A549 (cell line): Measurements from ENCODE around the gene ROR2. TPM values are rescaled to one million over a fixed set of nuclear protein-coding genes. Genes with fewer than 3 reads are reported as not detected.

ENCODE experiments used
- ATAC-seq, 2 experiments: fragments of 200-7000 bp in 1 of 2; fragments of >200 bp in 1 of 2; cut with Nextera tagmentation in 1 of 2; cut with Tn5 transposase in 1 of 2; 3 replicates each; pipeline versions ENCODE4 v1.8.0 to v1.9.1; 2018 to 2020; ENCODE audit warnings: mild to moderate bottlenecking in 1 of 2, moderate library complexity in 1 of 2
- CTCF ChIA-PET: fragments of 300-600 bp; sonication (Branson Sonifier 250); formaldehyde crosslinking; extraction: SDS; loops from one replicate; lab custom pipeline; 2021; ENCODE audit warnings: antibody characterized with exemption, inconsistent platforms; lab: Yijun Ruan, JAX
- POLR2A ChIA-PET: fragments of 350-600 bp; formaldehyde crosslinking; extraction: SDS; loops from one replicate; lab custom pipeline; 2021; ENCODE audit warnings: antibody characterized with exemption, inconsistent platforms; lab: Yijun Ruan, JAX
- DNase-seq, 2 experiments: peaks; one replicate each; pipeline versions ENCODE4 v3.0.0 to v3.0.0-alpha.2; 2011 to 2016; ENCODE audit warnings: low read depth in 1 of 2, low spot score in 1 of 2
- FAIRE-seq: peaks from 2 replicates; lab custom pipeline; 2011; peaks lifted over from hg19 to GRCh38; lab: Jason Lieb, UNC
- H3K27ac ChIP-seq, 2 experiments: fragments of >200 bp; sonication (Bioruptor Twin); formaldehyde crosslinking; 3 replicates each; pipeline ENCODE4 v1.5.1; 2016 to 2017
- H3K4me1 ChIP-seq: fragments of >200 bp; sonication (Bioruptor Twin); formaldehyde crosslinking; 3 replicates; pipeline ENCODE4 v1.6.1; 2016
- H3K4me2 ChIP-seq: fragments of >200 bp; sonication (Bioruptor Twin); formaldehyde crosslinking; 3 replicates; pipeline ENCODE4 v1.6.1; 2016
- H3K4me3 ChIP-seq: fragments of >200 bp; sonication (Bioruptor Twin); formaldehyde crosslinking; 3 replicates; pipeline ENCODE4 v1.5.1; 2016
- H3K9me3 ChIP-seq: fragments of >200 bp; sonication (Bioruptor Twin); formaldehyde crosslinking; 3 replicates; pipeline ENCODE4 v1.6.1; 2016
- BCL3 ChIP-seq: fragments of >200 bp; sonication (Bioruptor Twin); formaldehyde crosslinking; IDR thresholded peaks from 3 replicates; pipeline ENCODE4 v1.6.1; 2016
- BHLHE40 ChIP-seq: IDR thresholded peaks from 2 replicates; pipeline ENCODE4 v1.6.1; 2012; ENCODE audit warnings: low read depth, low read length, inconsistent platforms
- CBX2 ChIP-seq: fragments of 200-600 bp; sonication (generic); IDR thresholded peaks from 2 replicates; pipeline ENCODE4 v1.6.1; 2016; ENCODE audit warnings: low read depth, mild to moderate bottlenecking, borderline replicate concordance
- CBX8 ChIP-seq: fragments of 200-600 bp; sonication (generic); IDR thresholded peaks from 2 replicates; pipeline ENCODE4 v1.6.1; 2016
- CHD2 ChIP-seq: fragments of 150-350 bp; IDR thresholded peaks from 2 replicates; pipeline ENCODE4 v1.6.1; 2014; ENCODE audit warnings: low read length; ENCODE audit not compliant: partially characterized antibody
- EHF ChIP-seq: fragments of 250-450 bp; sonication (Bioruptor Pico); IDR thresholded peaks from 2 replicates; pipeline ENCODE4 v1.5.0; 2020; ENCODE audit warnings: mild to moderate bottlenecking
- EHMT2 ChIP-seq: fragments of 200-600 bp; sonication (generic); IDR thresholded peaks from 2 replicates; pipeline ENCODE4 v1.6.1; 2016; ENCODE audit warnings: antibody characterized with exemption, low read depth, mild to moderate bottlenecking, moderate library complexity
- EP300 ChIP-seq, 2 experiments: fragments of >200 bp; sonication (Bioruptor Twin); formaldehyde crosslinking; IDR thresholded peaks; 2 replicates in 1 of 2; 3 replicates in 1 of 2; pipeline ENCODE4 v1.6.1; 2016 to 2017
- ESRRA ChIP-seq: fragments of 150-350 bp; IDR thresholded peaks from 2 replicates; pipeline ENCODE4 v1.6.1; 2014; ENCODE audit warnings: mild to moderate bottlenecking, low read length, borderline replicate concordance
- GATA3 ChIP-seq: IDR thresholded peaks from 2 replicates; pipeline ENCODE4 v1.6.1; 2012; ENCODE audit warnings: borderline replicate concordance
- HEYL ChIP-seq: fragments of 250-450 bp; sonication (Bioruptor Pico); IDR thresholded peaks from 2 replicates; pipeline ENCODE4 v1.8.0; 2021; ENCODE audit warnings: mild to moderate bottlenecking, moderate library complexity
- HOXA7 ChIP-seq: fragments of 250-450 bp; sonication (Bioruptor Pico); IDR thresholded peaks from 2 replicates; pipeline ENCODE4 v1.5.0; 2020; ENCODE audit warnings: mild to moderate bottlenecking, moderate library complexity
- HOXB13 ChIP-seq: fragments of 250-450 bp; sonication (Bioruptor Pico); IDR thresholded peaks from 2 replicates; pipeline ENCODE4 v1.5.0; 2020; ENCODE audit warnings: low read depth, mild to moderate bottlenecking, moderate library complexity
- JUNB ChIP-seq: fragments of >200 bp; sonication (Bioruptor Twin); formaldehyde crosslinking; IDR thresholded peaks from 2 replicates; pipeline ENCODE4 v1.6.1; 2016
- MAX ChIP-seq: IDR thresholded peaks from 2 replicates; pipeline ENCODE4 v1.6.1; 2012
- MAZ ChIP-seq: fragments of 150-350 bp; IDR thresholded peaks from 2 replicates; pipeline ENCODE4 v1.6.1; 2014; ENCODE audit warnings: antibody characterized with exemption, low read depth, low read length, borderline replicate concordance
- MYC ChIP-seq: IDR thresholded peaks from 2 replicates; pipeline ENCODE4 v1.6.1; 2012; ENCODE audit warnings: mild to moderate bottlenecking, inconsistent platforms, low read length, improper control_type of control experiment, borderline replicate concordance
- NPAS2 ChIP-seq: fragments of 250-450 bp; sonication (Bioruptor Pico); IDR thresholded peaks from 2 replicates; pipeline ENCODE4 v1.8.0; 2022; ENCODE audit warnings: mild to moderate bottlenecking, moderate library complexity, borderline replicate concordance
- POLR2A ChIP-seq: IDR thresholded peaks from 2 replicates; pipeline ENCODE4 v1.6.1; 2012; ENCODE audit warnings: mild to moderate bottlenecking, low read length
- POLR2AphosphoS2 ChIP-seq: conservative IDR thresholded peaks from 2 replicates; pipeline ENCODE4 v1.6.1; 2012; ENCODE audit warnings: low read length, improper control_type of control experiment, inconsistent platforms
- RARB ChIP-seq: fragments of 250-450 bp; sonication (Bioruptor Pico); IDR thresholded peaks from 2 replicates; pipeline ENCODE4 v1.8.0; 2021; ENCODE audit warnings: mild to moderate bottlenecking, moderate library complexity
- SMC3 ChIP-seq: fragments of >200 bp; sonication (Bioruptor Twin); formaldehyde crosslinking; IDR thresholded peaks from 3 replicates; pipeline ENCODE4 v1.6.1; 2018; ENCODE audit warnings: inconsistent platforms
- TP53 ChIP-seq: fragments of 250-450 bp; sonication (Bioruptor Pico); IDR thresholded peaks from 2 replicates; pipeline ENCODE4 v1.5.0; 2021; ENCODE audit warnings: mild to moderate bottlenecking, moderate library complexity
- ZFP36 ChIP-seq: fragments of 450-650 bp; IDR thresholded peaks from 2 replicates; pipeline ENCODE4 v1.6.1; 2014; ENCODE audit warnings: borderline replicate concordance; ENCODE audit not compliant: partially characterized antibody
- ZNF302 ChIP-seq: fragments of 250-450 bp; sonication (Bioruptor Pico); IDR thresholded peaks from 2 replicates; pipeline ENCODE4 v1.9.0; 2021; ENCODE audit warnings: inconsistent platforms, mild to moderate bottlenecking, moderate library complexity
- ZSCAN20 ChIP-seq: fragments of 250-450 bp; sonication (Bioruptor Pico); IDR thresholded peaks from 2 replicates; pipeline ENCODE4 v1.8.0; 2022; ENCODE audit warnings: mild to moderate bottlenecking, moderate library complexity
- WGBS: methylation state at CpG from one replicate; pipeline ENCODE4 v1.1.6; 2017; ENCODE audit errors: missing lambda C conversion rate; 5-methylcytosine and 5-hydroxymethylcytosine counted together
- polyA plus RNA-seq, 4 experiments: library from polyadenylated mRNA; depleted of rRNA in 3 of 4; stranded (reverse); fragments of >200 nt; fragmentation: RNase III in 1 of 4; extraction: RNeasy Plus Mini Kit Qiagen cat#74134 plus additional on column Dnase treatment in 1 of 4; gene quantifications; 2 replicates in 3 of 4; 3 replicates in 1 of 4; pipeline ENCODE4 v1.2.3, GENCODE V29; 2011 to 2017
- TF ChIP-seq, protein P1 (sequence below): fragments of 450-650 bp; IDR thresholded peaks from 2 replicates; pipeline ENCODE4 v1.6.1; 2014; ENCODE audit warnings: antibody characterized with exemption
- TF ChIP-seq, protein P2 (sequence below): fragments of >200 bp; sonication (Bioruptor Twin); formaldehyde crosslinking; IDR thresholded peaks from 3 replicates; pipeline ENCODE4 v1.5.1; 2016

The ROR2 gene
- polyA plus RNA-seq, 2 of the 4 experiments (the other 2 are of a cell fraction): 0.12 to 0.53 TPM

DNA sequence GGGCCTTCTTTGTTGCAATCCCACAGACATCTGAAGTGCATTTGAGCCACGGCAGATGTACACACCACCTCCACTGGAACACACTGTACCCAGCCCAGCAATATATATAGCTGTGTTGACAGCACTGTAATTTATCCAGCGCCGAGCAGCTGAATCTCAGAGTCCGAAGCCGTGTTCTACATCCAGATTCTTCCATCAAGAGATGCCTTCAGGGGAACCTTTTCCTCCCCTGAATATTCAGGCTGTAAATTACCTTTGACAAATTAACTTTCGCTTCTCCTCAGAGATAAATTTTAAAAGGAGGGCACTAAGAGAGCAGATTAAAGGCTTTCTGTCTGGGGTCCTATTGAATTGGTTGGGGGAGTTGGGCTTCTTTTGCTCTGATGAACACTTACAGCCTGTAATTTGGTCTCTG, 76.4 kb downstream of the ROR2 start:
- Histone ChIP-seq H3K4me3 (no peak overlapping the region), H3K4me1 (no peaks in the 10 kb centered on the region), H3K4me2 (no peak overlapping the region), H3K9me3 (no peaks in the 10 kb centered on the region), H3K27ac (no peak overlapping the region)
- WGBS: 79% methylated on average over 6 of the region's 6 CpGs
- ChIA-PET POLR2A (interaction anchor here (0.6 kb wide), 1 partner anchor 36 kb away, joined by 3 read pairs; no protein-coding TSS in a partner anchor), CTCF (no interaction called here)
- FAIRE-seq: no peak
- ATAC-seq: no peak
- DNase-seq: no peak
- TF ChIP-seq TP53 (CRISPR knock-in tag) (no peak), CBX8 (no peak), ZNF302 (CRISPR knock-in tag) (no peak), HEYL (CRISPR knock-in tag) (no peak), BCL3 (no peak), CHD2 (no peak), MAZ (no peak), ZFP36 (no peak), POLR2AphosphoS2 (no peak), EHMT2 (no peak), ZSCAN20 (no peak), MAX (no peak), ESRRA (no peak), HOXB13 (CRISPR knock-in tag) (no peak), EP300 (IDR thresholded peaks at IDR 0.05) (no peak), POLR2A (no peak)
- TF ChIP-seq, protein P1, sequence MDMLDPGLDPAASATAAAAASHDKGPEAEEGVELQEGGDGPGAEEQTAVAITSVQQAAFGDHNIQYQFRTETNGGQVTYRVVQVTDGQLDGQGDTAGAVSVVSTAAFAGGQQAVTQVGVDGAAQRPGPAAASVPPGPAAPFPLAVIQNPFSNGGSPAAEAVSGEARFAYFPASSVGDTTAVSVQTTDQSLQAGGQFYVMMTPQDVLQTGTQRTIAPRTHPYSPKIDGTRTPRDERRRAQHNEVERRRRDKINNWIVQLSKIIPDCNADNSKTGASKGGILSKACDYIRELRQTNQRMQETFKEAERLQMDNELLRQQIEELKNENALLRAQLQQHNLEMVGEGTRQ: no peak

DNA sequence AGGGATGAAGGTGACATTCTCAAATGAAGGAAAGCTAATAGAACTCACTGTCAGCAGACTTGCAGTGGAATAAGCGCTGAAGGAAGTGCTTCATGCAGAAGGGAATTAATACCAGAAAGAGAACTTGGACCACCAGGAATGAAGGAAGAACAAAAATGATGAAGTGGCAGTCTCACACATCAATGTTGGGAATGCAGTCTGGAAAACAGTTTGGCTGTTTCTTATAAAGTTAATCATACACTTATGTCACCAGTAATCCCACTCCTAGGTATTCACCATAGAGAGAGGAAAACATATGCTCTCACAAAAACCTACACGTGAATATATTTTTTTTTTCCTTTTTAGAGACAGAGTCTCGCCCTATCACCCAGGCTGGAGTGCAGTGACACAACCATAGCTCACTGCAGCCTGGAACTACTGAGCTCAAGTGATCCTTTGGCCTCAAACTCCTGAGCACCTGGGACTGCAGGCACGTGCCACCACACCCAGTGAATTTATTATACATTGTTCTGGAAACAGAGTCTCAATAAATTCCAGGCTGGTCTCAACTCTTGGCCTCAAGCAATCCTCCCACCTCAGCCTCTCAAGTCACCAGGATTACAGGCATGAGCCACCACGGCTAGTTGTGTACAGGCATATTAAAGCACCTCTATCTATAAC, 81.2 kb downstream of the ROR2 start:
- DNase-seq: no peak
- Histone ChIP-seq H3K9me3 (no peaks in the 10 kb centered on the region), H3K27ac (no peak overlapping the region), H3K4me3 (no peak overlapping the region), H3K4me2 (no peak overlapping the region), H3K4me1 (no peaks in the 10 kb centered on the region)
- ATAC-seq: no peak
- ChIA-PET POLR2A (no interaction called here), CTCF (interaction anchor here (1.0 kb wide), 1 partner anchor 16 kb away, joined by 3 read pairs; no protein-coding TSS in a partner anchor)
- 16% methylated on average over 5 of the region's 5 CpGs for WGBS
- FAIRE-seq: no peak
- TF ChIP-seq NPAS2 (CRISPR knock-in tag) (no peak), RARB (CRISPR knock-in tag) (no peak), JUNB (no peak), SMC3 (no peak), POLR2A (no peak), GATA3 (no peak), HEYL (CRISPR knock-in tag) (no peak), EHF (CRISPR knock-in tag) (no peak), EP300 (IDR thresholded peaks at IDR 0.05) (no peak)
- TF ChIP-seq, all 56 proteins: peak for 0

GRCh38 chr9:91867740-91868139, 82.3 kb downstream of the ROR2 start:
- no peak overlapping the region for H3K4me3 ChIP-seq
- H3K27ac ChIP-seq: no peak overlapping the region
- FAIRE-seq (no peak), DNase-seq (no peak), ATAC-seq (no peak)
- H3K4me1 ChIP-seq: no peaks in the 10 kb centered on the region
- TF ChIP-seq HOXA7: no peak
- TF ChIP-seq POLR2A: no peak
- TF ChIP-seq BHLHE40: no peak
- no peak for TF ChIP-seq TP53 (CRISPR knock-in tag)
- TF ChIP-seq CBX2: no peak
- no peak for TF ChIP-seq RARB (CRISPR knock-in tag)
- TF ChIP-seq POLR2AphosphoS2: no peak
- TF ChIP-seq MYC: no peak
- TF ChIP-seq, protein P2, sequence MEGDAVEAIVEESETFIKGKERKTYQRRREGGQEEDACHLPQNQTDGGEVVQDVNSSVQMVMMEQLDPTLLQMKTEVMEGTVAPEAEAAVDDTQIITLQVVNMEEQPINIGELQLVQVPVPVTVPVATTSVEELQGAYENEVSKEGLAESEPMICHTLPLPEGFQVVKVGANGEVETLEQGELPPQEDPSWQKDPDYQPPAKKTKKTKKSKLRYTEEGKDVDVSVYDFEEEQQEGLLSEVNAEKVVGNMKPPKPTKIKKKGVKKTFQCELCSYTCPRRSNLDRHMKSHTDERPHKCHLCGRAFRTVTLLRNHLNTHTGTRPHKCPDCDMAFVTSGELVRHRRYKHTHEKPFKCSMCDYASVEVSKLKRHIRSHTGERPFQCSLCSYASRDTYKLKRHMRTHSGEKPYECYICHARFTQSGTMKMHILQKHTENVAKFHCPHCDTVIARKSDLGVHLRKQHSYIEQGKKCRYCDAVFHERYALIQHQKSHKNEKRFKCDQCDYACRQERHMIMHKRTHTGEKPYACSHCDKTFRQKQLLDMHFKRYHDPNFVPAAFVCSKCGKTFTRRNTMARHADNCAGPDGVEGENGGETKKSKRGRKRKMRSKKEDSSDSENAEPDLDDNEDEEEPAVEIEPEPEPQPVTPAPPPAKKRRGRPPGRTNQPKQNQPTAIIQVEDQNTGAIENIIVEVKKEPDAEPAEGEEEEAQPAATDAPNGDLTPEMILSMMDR: no peak
- ChIA-PET CTCF (interaction anchor here (1.0 kb wide), 1 partner anchor 8 kb away, joined by 5 read pairs; no protein-coding TSS in a partner anchor), POLR2A (no interaction called here)
- H3K9me3 ChIP-seq: no peaks in the 10 kb centered on the region
- no peak overlapping the region for H3K4me2 ChIP-seq
- WGBS: 60% methylated on average over 6 of the region's 6 CpGs
